H1 (cell line): ENCODE measurements around the gene TBC1D22A. TPM values are rescaled to one million over a fixed set of nuclear protein-coding genes. Genes with fewer than 3 reads are reported as not detected.
A peak's percentile ranks its signal among the peaks of the same experiment; 100 is the strongest.

Experiments
- CTCF ChIA-PET: fragments of 300-600 bp; sonication (Branson Sonifier 250); formaldehyde crosslinking; loops from one replicate; lab custom pipeline; 2021; ENCODE audit not compliant: partially characterized antibody; lab: Charles Lee
- POLR2A ChIA-PET: fragments of 300-600 bp; sonication (Branson Sonifier 250); formaldehyde crosslinking; loops from one replicate; lab custom pipeline; 2021; ENCODE audit warnings: inconsistent platforms; ENCODE audit not compliant: partially characterized antibody; lab: Charles Lee
- DNase-seq, 2 experiments: peaks; one replicate each; pipeline versions ENCODE4 v3.0.0 to v3.0.0-alpha.2; 2010 to 2022; ENCODE audit warnings: low spot score in 2 of 2, low read depth in 1 of 2, mixed read lengths in 1 of 2
- FAIRE-seq: peaks from 2 replicates; lab custom pipeline; 2011; peaks lifted over from hg19 to GRCh38; lab: Jason Lieb, UNC
- H2AFZ ChIP-seq: 2 replicates; pipeline ENCODE4 v1.8.1; 2012; ENCODE audit warnings: low read length, inconsistent platforms
- H2AK5ac ChIP-seq: 2 replicates; pipeline ENCODE4 v1.6.1; 2013; ENCODE audit warnings: low read depth, low read length
- H2BK120ac ChIP-seq: replicated peaks from 2 replicates; pipeline ENCODE3; 2013; ENCODE audit warnings: low read depth, low read length, inconsistent platforms
- H2BK12ac ChIP-seq: 2 replicates; pipeline ENCODE4 v1.6.1; 2013; ENCODE audit warnings: low read depth, low read length
- H2BK15ac ChIP-seq: 2 replicates; pipeline ENCODE4 v1.6.1; 2013; ENCODE audit warnings: low read length
- H2BK20ac ChIP-seq: 2 replicates; pipeline ENCODE4 v1.6.1; 2013; ENCODE audit warnings: low read length
- H2BK5ac ChIP-seq: 2 replicates; pipeline ENCODE4 v1.6.1; 2013; ENCODE audit warnings: low read depth, low read length
- H3K14ac ChIP-seq: 2 replicates; pipeline ENCODE4 v1.6.1; 2013; ENCODE audit warnings: inconsistent platforms; ENCODE audit not compliant: insufficient read length
- H3K18ac ChIP-seq: 2 replicates; pipeline ENCODE4 v1.6.1; 2013; ENCODE audit warnings: low read length; ENCODE audit errors: extremely low read depth
- H3K23ac ChIP-seq: 2 replicates; pipeline ENCODE4 v1.6.1; 2013; ENCODE audit warnings: inconsistent platforms; ENCODE audit not compliant: insufficient read length
- H3K23me2 ChIP-seq: 2 replicates; pipeline ENCODE4 v1.6.1; 2013; ENCODE audit warnings: low read depth, low read length
- H3K27ac ChIP-seq: 2 replicates; pipeline ENCODE4 v1.6.1; 2011; ENCODE audit warnings: low read depth, low read length, inconsistent platforms
- H3K27me3 ChIP-seq, 4 experiments: replicated peaks in 1 of 4; 1 replicate in 1 of 4; 2 replicates in 3 of 4; pipeline versions ENCODE4 v1.6.1 to v1.8.1; 2011 to 2013; ENCODE audit warnings: low read length in 3 of 4, mild to moderate bottlenecking in 3 of 4, inconsistent platforms in 2 of 4, mixed read lengths in 2 of 4, moderate library complexity in 1 of 4; ENCODE audit not compliant: control insufficient read depth in 3 of 4, insufficient read depth in 3 of 4; ENCODE audit errors: extremely low read depth in 1 of 4
- H3K36me3 ChIP-seq, 4 experiments: 2 replicates each; pipeline versions ENCODE4 v1.6.1 to v1.8.1; 2011 to 2013; ENCODE audit warnings: mild to moderate bottlenecking in 4 of 4, low read length in 3 of 4, moderate library complexity in 2 of 4, control low read depth in 1 of 4, inconsistent platforms in 1 of 4; ENCODE audit not compliant: insufficient read depth in 4 of 4, control insufficient read depth in 2 of 4
- H3K4ac ChIP-seq: replicated peaks from 2 replicates; pipeline ENCODE3; 2013; ENCODE audit warnings: low read length, low read depth, mixed read lengths, inconsistent platforms; ENCODE audit not compliant: insufficient read length
- H3K4me1 ChIP-seq, 4 experiments: replicated peaks in 1 of 4; 1 replicate in 1 of 4; 2 replicates in 3 of 4; pipeline versions ENCODE4 v1.6.1 to v1.8.1; 2011 to 2013; ENCODE audit warnings: low read length in 3 of 4, inconsistent platforms in 2 of 4, mixed read lengths in 1 of 4; ENCODE audit not compliant: insufficient read depth in 4 of 4, control insufficient read depth in 3 of 4
- H3K4me2 ChIP-seq, 2 experiments: 2 replicates each; pipeline versions ENCODE4 v1.6.1 to v1.8.1; 2011 to 2013; ENCODE audit warnings: low read depth in 2 of 2, low read length in 2 of 2, control low read depth in 1 of 2, inconsistent platforms in 1 of 2, mild to moderate bottlenecking in 1 of 2; ENCODE audit not compliant: insufficient read depth in 1 of 2
- H3K4me3 ChIP-seq, 4 experiments: fragments of 200-600, 300-600 bp in 1 of 4; sonication (generic), shearing (Covaris generic), sonication (Bioruptor Twin) in 1 of 4; 2 replicates each; pipeline versions ENCODE4 v1.5.1 to v1.8.1; 2011 to 2016; ENCODE audit warnings: low read length in 4 of 4, low read depth in 3 of 4, control low read depth in 2 of 4, inconsistent platforms in 2 of 4, mild to moderate bottlenecking in 2 of 4, mixed read lengths in 1 of 4, moderate library complexity in 1 of 4; ENCODE audit not compliant: insufficient read depth in 2 of 4; ENCODE audit errors: extremely low read depth in 1 of 4
- H3K56ac ChIP-seq: replicated peaks from 2 replicates; pipeline ENCODE3; 2013; ENCODE audit warnings: low read depth, mild to moderate bottlenecking, mixed read lengths, low read length, inconsistent platforms; ENCODE audit not compliant: insufficient read length
- H3K79me1 ChIP-seq: 2 replicates; pipeline ENCODE4 v1.6.1; 2013; ENCODE audit warnings: low read depth, low read length, control low read depth
- H3K79me2 ChIP-seq, 2 experiments: 2 replicates each; pipeline versions ENCODE4 v1.6.1 to v1.8.1; 2012 to 2013; ENCODE audit warnings: low read length in 2 of 2, mild to moderate bottlenecking in 2 of 2, inconsistent platforms in 1 of 2; ENCODE audit not compliant: insufficient read depth in 2 of 2, control insufficient read depth in 1 of 2
- H3K9ac ChIP-seq, 4 experiments: replicated peaks in 1 of 4; 1 replicate in 1 of 4; 2 replicates in 3 of 4; pipeline versions ENCODE4 v1.6.1 to v1.8.1; 2011 to 2013; ENCODE audit warnings: low read depth in 3 of 4, low read length in 3 of 4, control low read depth in 2 of 4, mild to moderate bottlenecking in 2 of 4, moderate library complexity in 2 of 4, inconsistent platforms in 1 of 4; ENCODE audit errors: extremely low read depth in 1 of 4
- H3K9me3 ChIP-seq, 2 experiments: 2 replicates each; pipeline versions ENCODE4 v1.6.1 to v1.8.1; 2012 to 2013; ENCODE audit warnings: mild to moderate bottlenecking in 2 of 2, moderate library complexity in 2 of 2, control low read depth in 1 of 2, inconsistent platforms in 1 of 2, low read depth in 1 of 2, low read length in 1 of 2, mixed read lengths in 1 of 2; ENCODE audit not compliant: insufficient read depth in 2 of 2
- H4K20me1 ChIP-seq, 2 experiments: replicated peaks in 1 of 2; 2 replicates each; pipeline versions ENCODE3 to v1.8.1; 2011 to 2013; ENCODE audit warnings: inconsistent platforms in 2 of 2, low read length in 2 of 2, mild to moderate bottlenecking in 1 of 2; ENCODE audit not compliant: insufficient read depth in 2 of 2, control insufficient read depth in 1 of 2
- H4K5ac ChIP-seq: 2 replicates; pipeline ENCODE4 v1.6.1; 2013; ENCODE audit warnings: low read length, low read depth, mixed read lengths, inconsistent platforms; ENCODE audit not compliant: insufficient read length
- H4K8ac ChIP-seq: 2 replicates; pipeline ENCODE4 v1.8.0; 2013; ENCODE audit warnings: mild to moderate bottlenecking, moderate library complexity, low read length, inconsistent platforms; ENCODE audit not compliant: insufficient read depth; ENCODE audit errors: extremely low read depth
- H4K91ac ChIP-seq: replicated peaks from 2 replicates; pipeline ENCODE3; 2013; ENCODE audit warnings: low read length, mixed read lengths, inconsistent platforms; ENCODE audit not compliant: insufficient read length
- CEBPB ChIP-seq: IDR thresholded peaks from 2 replicates; pipeline ENCODE4 v1.6.1; 2012; ENCODE audit warnings: low read depth, low read length
- CREB1 ChIP-seq: IDR thresholded peaks from 2 replicates; pipeline ENCODE4 v1.6.1; 2012; ENCODE audit warnings: inconsistent platforms
- EP300 ChIP-seq, 2 experiments: IDR thresholded peaks; 1 replicate in 1 of 2; 2 replicates in 1 of 2; pipeline ENCODE4 v1.6.1; 2011 to 2012; ENCODE audit warnings: low read depth in 2 of 2, low read length in 2 of 2, mild to moderate bottlenecking in 2 of 2, borderline replicate concordance in 1 of 2, inconsistent platforms in 1 of 2, moderate library complexity in 1 of 2
- GTF2F1 ChIP-seq: IDR thresholded peaks from 2 replicates; pipeline ENCODE4 v1.6.1; 2012; ENCODE audit warnings: low read depth, low read length, improper control_type of control experiment, borderline replicate concordance
- JUN ChIP-seq: IDR thresholded peaks from 2 replicates; pipeline ENCODE4 v1.6.1; 2011; ENCODE audit warnings: low read depth, mild to moderate bottlenecking, improper control_type of control experiment, low read length
- RBBP5 ChIP-seq: IDR thresholded peaks from 2 replicates; pipeline ENCODE4 v1.7.1; 2012; ENCODE audit warnings: low read depth, mild to moderate bottlenecking, inconsistent platforms, low read length, moderate library complexity, borderline replicate concordance
- RFX5 ChIP-seq: IDR thresholded peaks from 2 replicates; pipeline ENCODE4 v1.6.1; 2011; ENCODE audit warnings: low read depth, low read length, improper control_type of control experiment, borderline replicate concordance
- SAP30 ChIP-seq: fragments of 300-600 bp; sonication (generic); IDR thresholded peaks from 2 replicates; pipeline ENCODE4 v1.7.1; 2012; ENCODE audit warnings: low read length, moderate library complexity, mild to moderate bottlenecking, inconsistent platforms; ENCODE audit not compliant: insufficient read depth, insufficient replicate concordance
- SIN3A ChIP-seq, 2 experiments: IDR thresholded peaks in 1 of 2; conservative IDR thresholded peaks in 1 of 2; 2 replicates each; pipeline ENCODE4 v1.6.1; 2011 to 2012; ENCODE audit warnings: low read length in 2 of 2, improper control_type of control experiment in 1 of 2, low read depth in 1 of 2, mild to moderate bottlenecking in 1 of 2
- SP4 ChIP-seq: IDR thresholded peaks from 2 replicates; pipeline ENCODE4 v1.6.1; 2012; ENCODE audit warnings: low read length, inconsistent platforms
- SRF ChIP-seq: IDR thresholded peaks from 2 replicates; pipeline ENCODE4 v1.6.1; 2011; ENCODE audit warnings: mild to moderate bottlenecking, low read depth, low read length, moderate library complexity
- TBP ChIP-seq: IDR thresholded peaks from 2 replicates; pipeline ENCODE4 v1.6.1; 2011; ENCODE audit warnings: low read depth, low read length, improper control_type of control experiment
- TEAD4 ChIP-seq: IDR thresholded peaks from 2 replicates; pipeline ENCODE4 v1.6.1; 2012; ENCODE audit warnings: low read depth, low read length, inconsistent platforms, mixed read lengths
- whole genome bisulfite sequencing, 2 experiments: shearing (Covaris generic) in 1 of 2; methylation state at CpG; one replicate each; pipeline versions ENCODE4 v1.1.6 to v1.1.7; 2013 to 2015; ENCODE audit warnings: low lambda C conversion rate in 2 of 2, mixed read lengths in 2 of 2, inconsistent platforms in 1 of 2, low coverage in 1 of 2, missing lambda C conversion rate in 1 of 2; ENCODE audit not compliant: insufficient replicate concordance in 2 of 2, insufficient coverage in 1 of 2, insufficient read length in 1 of 2; ENCODE audit errors: extremely low coverage in 1 of 2, missing lambda C conversion rate in 1 of 2; 5-methylcytosine and 5-hydroxymethylcytosine counted together
- polyA plus RNA-seq, 7 experiments: library from polyadenylated mRNA; depleted of rRNA in 3 of 7; stranded (reverse) in 5 of 7; unstranded in 2 of 7; fragments of >200 nt in 5 of 7; fragments of 200-250 nt in 2 of 7; gene quantifications; 1 replicate in 5 of 7; 2 replicates in 1 of 7; 4 replicates in 1 of 7; pipeline versions ENCODE4 v1.2.1 to v1.2.3, GENCODE V29; 2011 to 2013; ENCODE audit warnings: missing spikeins in 2 of 7, mixed read lengths in 2 of 7
- total RNA-seq: library from RNA; stranded (reverse); fragmentation: NEBNext Ultra II Directional; extraction: Animal tissue kit (Norgen Biotek cat#: 25700); gene quantifications from 2 replicates; pipeline ENCODE4 v1.2.1, GENCODE V29; 2021

TBC1D22A gene
- total and polyA plus RNA-seq, 2 of the 8 experiments (the other 6 are each of a cell fraction or from before 2014, with no cell fraction given): 11.9 to 18.4 TPM

DNA sequence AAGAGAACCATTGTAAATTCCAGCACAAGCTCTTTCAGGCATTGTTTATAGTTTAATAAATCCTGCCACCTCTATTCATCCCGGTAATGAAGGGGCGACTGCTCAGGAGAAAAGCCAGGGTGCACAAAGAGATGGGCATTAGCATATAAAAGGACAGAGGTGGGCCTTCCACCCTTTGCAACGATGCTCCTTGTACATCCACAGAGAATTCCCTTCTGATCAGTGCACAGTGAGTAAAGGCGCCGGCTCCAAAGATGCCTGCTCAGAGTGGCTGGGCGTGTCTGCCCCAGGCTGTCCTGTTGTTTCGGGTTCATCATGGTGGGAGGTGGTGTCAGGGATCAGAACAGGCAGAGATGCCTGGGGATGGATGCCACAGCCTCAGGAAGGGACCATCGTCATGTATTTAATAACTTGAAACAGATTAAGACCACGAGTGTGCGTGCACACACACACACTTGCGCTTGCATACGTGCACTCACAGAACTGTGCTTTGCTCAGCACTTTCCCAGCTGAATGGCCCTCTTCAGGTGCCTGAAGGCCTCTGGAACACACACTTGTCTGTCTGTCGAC is 305.0 kb downstream of the TBC1D22A start:
- H4K20me1 ChIP-seq: peaks cover 0 to 5% of the 10 kb centered on the region in 2 experiments
- H3K4me1 ChIP-seq: no peaks in the 10 kb centered on the region; a peak in 1 of 7 replicates
- H3K79me1 ChIP-seq: peaks cover 5% of the 10 kb centered on the region; the same call in 1 of the 2 replicates
- FAIRE-seq (no peak), DNase-seq (no peak)
- no peak overlapping the region for H3K4me2 ChIP-seq
- H3K9me3 ChIP-seq: no peaks in the 10 kb centered on the region
- H4K5ac ChIP-seq: no peak overlapping the region
- H2AFZ ChIP-seq: no peak overlapping the region
- no peaks in the 10 kb centered on the region for H3K36me3 ChIP-seq
- no peak overlapping the region for H3K4ac ChIP-seq
- H3K23me2 ChIP-seq: no peaks in the 10 kb centered on the region
- peaks cover 0 to 3% of the 10 kb centered on the region in 2 experiments; a peak in 1 of 4 replicates for H3K79me2 ChIP-seq
- H4K91ac ChIP-seq: no peak overlapping the region
- H3K27ac ChIP-seq: no peak overlapping the region
- no peak overlapping the region for H2BK12ac ChIP-seq
- 86% methylated on average over 13 of the region's 13 CpGs; no CpG with 5 or more reads in 1 of the 2 experiments for WGBS, 2 experiments
- H2BK120ac ChIP-seq: peak overlapping the region; percentile 56
- H3K14ac ChIP-seq: no peak overlapping the region
- H3K4me3 ChIP-seq: no peak overlapping the region
- CTCF ChIA-PET: no interaction called here
- H2AK5ac ChIP-seq: no peak overlapping the region
- POLR2A ChIA-PET: no interaction called here
- H2BK15ac ChIP-seq: no peak overlapping the region
- H3K23ac ChIP-seq: no peak overlapping the region
- H4K8ac ChIP-seq: no peak overlapping the region
- H3K9ac ChIP-seq: no peak overlapping the region
- no peak overlapping the region for H3K18ac ChIP-seq
- H2BK20ac ChIP-seq: no peak overlapping the region
- H3K56ac ChIP-seq: no peak overlapping the region
- H3K27me3 ChIP-seq: no peaks in the 10 kb centered on the region
- no peak overlapping the region for H2BK5ac ChIP-seq
- TF ChIP-seq SIN3A (conservative IDR thresholded peaks at IDR 0.05 in 1 of 2, IDR thresholded peaks at IDR 0.05 in 1 of 2; ENCODE audit: low read depth in 1 of 2, low read length in 2 of 2) (no peak), JUN (no peak), CEBPB (no peak), RFX5 (no peak), TEAD4 (no peak), GTF2F1 (no peak), SRF (no peak), EP300 (IDR thresholded peaks at IDR 0.05; ENCODE audit: borderline replicate concordance in 1 of 2, low read depth in 2 of 2, low read length in 2 of 2) (no peak), SAP30 (no peak), RBBP5 (no peak), TBP (no peak), SP4 (no peak), CREB1 (no peak)
